ENCODE results near the gene IGSF9B.

The IGSF9B gene

GRCh38 chr11:133934599-133935550, 21.9 kb downstream of the IGSF9B start:
- DNase-seq, result no peak

GRCh38 chr11:133934096-133934495, 22.7 kb downstream of the IGSF9B start:
- DNase-seq, result no peak

- DNase-seq, result no peak
These were observed 25.2 kb downstream of the IGSF9B start for GRCh38 chr11:133931449-133932060.

- DNase-seq, result no peak
These were observed 25.9 kb downstream of the IGSF9B start for GRCh38 chr11:133930767-133931448.

- DNase-seq, result no peak
These were observed 26.6 kb downstream of the IGSF9B start for GRCh38 chr11:133930053-133930766.

- no peak for DNase-seq
These were observed 27.2 kb downstream of the IGSF9B start for GRCh38 chr11:133929401-133930052.

- peak; percentile 63 for DNase-seq
These were observed 28.1 kb downstream of the IGSF9B start for GRCh38 chr11:133928628-133929059.

GRCh38 chr11:133927690-133928627, 28.8 kb downstream of the IGSF9B start:
- DNase-seq, result peak; percentile 53

- DNase-seq, result no peak
These were observed 30.1 kb downstream of the IGSF9B start for GRCh38 chr11:133926466-133927246.

- DNase-seq, result no peak
These were observed 31.0 kb downstream of the IGSF9B start for GRCh38 chr11:133925756-133926155.

- DNase-seq, result no peak
These were observed 32.1 kb downstream of the IGSF9B start for GRCh38 chr11:133924661-133925060.

GRCh38 chr11:133922078-133922870, 34.5 kb downstream of the IGSF9B start:
- no peak for DNase-seq

GRCh38 chr11:133921513-133921912, 35.3 kb downstream of the IGSF9B start:
- DNase-seq, result no peak

- no peak for DNase-seq
These were observed 35.7 kb downstream of the IGSF9B start for GRCh38 chr11:133921026-133921425.

GRCh38 chr11:133920109-133920990, 36.4 kb downstream of the IGSF9B start:
- DNase-seq, result no peak

GRCh38 chr11:133919330-133920108, 37.2 kb downstream of the IGSF9B start:
- no peak for DNase-seq

GRCh38 chr11:133918608-133919260, 38.0 kb downstream of the IGSF9B start:
- no peak for DNase-seq

Measured in CD4-positive, alpha-beta T cell treated with Interleukin-4 for 4 hours (primary cell).